Neural progenitor cell (in vitro differentiated cells): ENCODE results near the gene STRIP1. TPM values are rescaled to one million over a fixed set of nuclear protein-coding genes. Genes with fewer than 3 reads are reported as not detected.

Experiments
- DNase-seq: peaks from one replicate; pipeline ENCODE4 v3.0.0-alpha.2; 2016; ENCODE audit warnings: low spot score
- H2AFZ ChIP-seq: fragments of 200-600 bp; sonication (generic); replicated peaks from 2 replicates; pipeline ENCODE4 v1.6.1; 2016; ENCODE audit warnings: antibody characterized with exemption
- H3F3A ChIP-seq: fragments of 200-600 bp; sonication (generic); 2 replicates; pipeline ENCODE4 v1.6.1; 2016; ENCODE audit warnings: antibody characterized with exemption, low read depth
- H3K27ac ChIP-seq: fragments of 200-600 bp; sonication (generic); 2 replicates; pipeline ENCODE4 v1.5.1; 2016; ENCODE audit warnings: mild to moderate bottlenecking
- H3K27me3 ChIP-seq: fragments of 200-600 bp; sonication (generic); 2 replicates; pipeline ENCODE4 v1.6.1; 2016; ENCODE audit warnings: mild to moderate bottlenecking, moderate library complexity
- H3K36me3 ChIP-seq: fragments of 200-600 bp; sonication (generic); 2 replicates; pipeline ENCODE4 v1.5.1; 2016
- H3K4me1 ChIP-seq: fragments of 200-600 bp; sonication (generic); 2 replicates; pipeline ENCODE4 v1.6.1; 2016; ENCODE audit warnings: mixed run types
- H3K4me2 ChIP-seq: fragments of 200-600 bp; sonication (generic); 2 replicates; pipeline ENCODE4 v1.6.1; 2016
- H3K4me3 ChIP-seq: fragments of 200-600 bp; sonication (generic); 2 replicates; pipeline ENCODE4 v1.5.1; 2016
- H3K79me2 ChIP-seq: fragments of 200-600 bp; sonication (generic); 2 replicates; pipeline ENCODE4 v1.6.1; 2016; ENCODE audit warnings: low read depth
- H3K9ac ChIP-seq: fragments of 200-600 bp; sonication (generic); 2 replicates; pipeline ENCODE4 v1.6.1; 2016
- H3K9me3 ChIP-seq: fragments of 200-600 bp; sonication (generic); 2 replicates; pipeline ENCODE4 v1.5.1; 2016; ENCODE audit warnings: low read depth
- H4K20me1 ChIP-seq: fragments of 200-600 bp; sonication (generic); 2 replicates; pipeline ENCODE4 v1.6.1; 2016; ENCODE audit warnings: low read depth
- H3K27ac Mint-ChIP-seq: 3 replicates; pipeline ENCODE4 v1.8.0; 2021; ENCODE audit warnings: mixed read lengths
- H3K27me3 Mint-ChIP-seq: 2 replicates; pipeline ENCODE4 v1.8.0; 2022; ENCODE audit warnings: low read depth, mild to moderate bottlenecking, inconsistent platforms, moderate library complexity, mixed read lengths; ENCODE audit not compliant: insufficient read depth
- H3K36me3 Mint-ChIP-seq: 3 replicates; pipeline ENCODE4 v1.8.0; 2021; ENCODE audit warnings: mixed read lengths
- H3K4me1 Mint-ChIP-seq: 3 replicates; pipeline ENCODE4 v1.8.0; 2021; ENCODE audit warnings: mixed read lengths
- H3K4me3 Mint-ChIP-seq: 3 replicates; pipeline ENCODE4 v1.8.0; 2021; ENCODE audit warnings: mild to moderate bottlenecking, moderate library complexity, mixed read lengths
- H3K9me3 Mint-ChIP-seq: 3 replicates; pipeline ENCODE4 v1.8.0; 2020; ENCODE audit warnings: mixed read lengths
- EZH2 ChIP-seq: fragments of 200-600 bp; sonication (generic); IDR thresholded peaks from 2 replicates; pipeline ENCODE4 v1.6.1; 2017; ENCODE audit warnings: antibody characterized with exemption, mild to moderate bottlenecking, moderate library complexity
- EZH2phosphoT487 ChIP-seq: fragments of 200-600 bp; sonication (generic); IDR thresholded peaks from 2 replicates; pipeline ENCODE4 v1.6.1; 2017; ENCODE audit warnings: antibody characterized with exemption
- total RNA-seq: library from RNA; depleted of rRNA; stranded (reverse); fragments of >200 nt; gene quantifications from 2 replicates; pipeline ENCODE4 v1.2.3, GENCODE V29; 2015; ENCODE audit warnings: low replicate concordance
- TF ChIP-seq, protein P1 (sequence below): fragments of 200-600 bp; sonication (generic); IDR thresholded peaks from 2 replicates; pipeline ENCODE4 v1.5.1; 2017; ENCODE audit warnings: antibody characterized with exemption, mild to moderate bottlenecking

Gene STRIP1
- total RNA-seq, 1 donor from 2014 or later: 55.0 TPM

DNA sequence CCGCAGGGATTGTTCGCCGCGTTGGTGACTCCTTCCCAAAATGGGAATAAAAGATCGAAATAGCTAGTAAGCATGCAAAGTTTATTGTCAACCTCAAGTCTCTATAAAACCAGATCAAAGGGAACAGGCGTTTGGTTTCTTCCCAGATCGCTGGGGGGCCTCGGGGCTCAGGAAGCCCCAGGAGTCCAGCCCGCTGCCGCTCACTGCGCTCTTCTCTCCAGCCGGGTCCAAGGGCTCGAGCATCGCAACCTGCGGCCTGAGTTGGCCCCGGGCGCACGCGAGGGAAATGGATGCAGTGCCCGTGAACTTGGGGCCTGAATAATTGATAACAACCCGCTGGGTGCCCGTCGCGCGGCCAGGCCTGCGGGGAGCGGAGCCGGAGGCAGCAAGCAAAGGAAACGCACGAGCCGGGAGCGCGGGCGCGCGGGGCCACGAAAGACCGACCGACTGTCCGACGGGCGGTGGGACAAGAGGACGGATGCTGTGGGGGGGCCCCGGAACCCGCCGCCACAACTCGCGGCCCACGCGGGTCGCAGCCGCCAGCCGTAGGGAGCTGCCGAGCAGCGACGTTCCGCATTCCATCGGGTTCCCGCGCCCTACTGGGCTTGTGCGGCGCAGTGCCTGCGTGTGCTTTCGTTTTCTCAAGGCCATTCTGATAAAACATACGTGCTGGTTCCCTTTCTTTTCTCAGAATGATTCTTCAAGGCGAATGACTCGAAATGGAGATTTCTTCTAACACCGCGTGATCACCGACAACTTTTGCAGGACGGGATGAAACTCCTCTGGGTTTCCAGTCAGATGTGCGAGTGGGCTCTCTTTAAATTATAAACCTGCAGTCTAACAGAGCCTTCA, 50.0 kb downstream of the STRIP1 start:
- H2AFZ ChIP-seq: no peak overlapping the region
- H3F3A ChIP-seq: peaks cover 5% of the 10 kb centered on the region
- H3K4me1 ChIP-seq: peaks cover 17% of the 10 kb centered on the region
- H3K4me3 ChIP-seq: peak overlapping the region; percentile 24
- no peak overlapping the region for H3K27ac ChIP-seq
- peaks cover 43% of the 10 kb centered on the region for H4K20me1 ChIP-seq
- H3K9me3 Mint-ChIP-seq: no peaks in the 10 kb centered on the region
- H3K9ac ChIP-seq: no peak overlapping the region
- no peaks in the 10 kb centered on the region for H3K9me3 ChIP-seq
- H3K4me1 Mint-ChIP-seq: peaks cover 21% of the 10 kb centered on the region
- no peaks in the 10 kb centered on the region for H3K36me3 Mint-ChIP-seq
- H3K4me3 Mint-ChIP-seq: peak overlapping the region; percentile 79
- no peaks in the 10 kb centered on the region for H3K79me2 ChIP-seq
- TF ChIP-seq, protein P1, sequence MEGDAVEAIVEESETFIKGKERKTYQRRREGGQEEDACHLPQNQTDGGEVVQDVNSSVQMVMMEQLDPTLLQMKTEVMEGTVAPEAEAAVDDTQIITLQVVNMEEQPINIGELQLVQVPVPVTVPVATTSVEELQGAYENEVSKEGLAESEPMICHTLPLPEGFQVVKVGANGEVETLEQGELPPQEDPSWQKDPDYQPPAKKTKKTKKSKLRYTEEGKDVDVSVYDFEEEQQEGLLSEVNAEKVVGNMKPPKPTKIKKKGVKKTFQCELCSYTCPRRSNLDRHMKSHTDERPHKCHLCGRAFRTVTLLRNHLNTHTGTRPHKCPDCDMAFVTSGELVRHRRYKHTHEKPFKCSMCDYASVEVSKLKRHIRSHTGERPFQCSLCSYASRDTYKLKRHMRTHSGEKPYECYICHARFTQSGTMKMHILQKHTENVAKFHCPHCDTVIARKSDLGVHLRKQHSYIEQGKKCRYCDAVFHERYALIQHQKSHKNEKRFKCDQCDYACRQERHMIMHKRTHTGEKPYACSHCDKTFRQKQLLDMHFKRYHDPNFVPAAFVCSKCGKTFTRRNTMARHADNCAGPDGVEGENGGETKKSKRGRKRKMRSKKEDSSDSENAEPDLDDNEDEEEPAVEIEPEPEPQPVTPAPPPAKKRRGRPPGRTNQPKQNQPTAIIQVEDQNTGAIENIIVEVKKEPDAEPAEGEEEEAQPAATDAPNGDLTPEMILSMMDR: no peak
- TF ChIP-seq EZH2phosphoT487: peak; percentile 92
- peak; percentile 99 for TF ChIP-seq EZH2
- H3K4me2 ChIP-seq: peak overlapping the region; percentile 60
- DNase-seq: peak; percentile 61
- no peaks in the 10 kb centered on the region for H3K36me3 ChIP-seq
- H3K27ac Mint-ChIP-seq: no peak overlapping the region
- H3K27me3 Mint-ChIP-seq: peaks cover 84% of the 10 kb centered on the region
- peaks cover 85% of the 10 kb centered on the region for H3K27me3 ChIP-seq

DNA sequence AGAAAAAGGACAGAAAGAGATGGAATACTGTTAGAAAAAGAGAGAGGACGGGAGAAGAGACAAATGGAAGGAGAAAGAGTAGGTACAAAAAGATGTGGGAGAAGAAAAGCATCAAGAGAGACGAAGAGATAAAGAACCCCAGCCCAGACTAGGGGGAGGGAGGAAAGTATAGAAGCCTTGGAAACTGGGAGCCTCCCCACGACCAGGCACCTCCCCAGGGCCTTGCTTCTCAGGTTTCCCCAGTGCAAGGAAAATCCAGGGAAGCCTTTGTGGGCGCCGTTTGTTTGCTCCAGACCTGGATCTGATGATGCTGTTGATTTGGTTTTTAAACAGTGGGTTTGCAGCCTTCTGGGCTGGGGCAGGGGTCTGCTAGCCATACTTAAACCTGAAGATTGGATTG, 51.2 kb downstream of the STRIP1 start:
- H3K27me3 ChIP-seq: peaks cover 74% of the 10 kb centered on the region
- TF ChIP-seq EZH2phosphoT487: no peak
- no peak for TF ChIP-seq EZH2
- TF ChIP-seq, protein P1: no peak
- H3K4me1 ChIP-seq: peaks cover 24% of the 10 kb centered on the region
- H3K27ac ChIP-seq: no peak overlapping the region
- peak; percentile 44 for DNase-seq
- Mint-ChIP-seq H3K4me3 (no peak overlapping the region), H3K36me3 (no peaks in the 10 kb centered on the region), H3K27me3 (peaks cover 77% of the 10 kb centered on the region), H3K4me1 (peaks cover 32% of the 10 kb centered on the region), H3K27ac (no peak overlapping the region), H3K9me3 (no peaks in the 10 kb centered on the region)
- H3F3A ChIP-seq: peaks cover 5% of the 10 kb centered on the region
- H3K4me3 ChIP-seq: no peak overlapping the region
- H4K20me1 ChIP-seq: peaks cover 43% of the 10 kb centered on the region
- H3K79me2 ChIP-seq: no peaks in the 10 kb centered on the region
- H2AFZ ChIP-seq: no peak overlapping the region
- no peaks in the 10 kb centered on the region for H3K36me3 ChIP-seq
- no peak overlapping the region for H3K9ac ChIP-seq
- H3K4me2 ChIP-seq: no peak overlapping the region
- no peaks in the 10 kb centered on the region for H3K9me3 ChIP-seq

DNA sequence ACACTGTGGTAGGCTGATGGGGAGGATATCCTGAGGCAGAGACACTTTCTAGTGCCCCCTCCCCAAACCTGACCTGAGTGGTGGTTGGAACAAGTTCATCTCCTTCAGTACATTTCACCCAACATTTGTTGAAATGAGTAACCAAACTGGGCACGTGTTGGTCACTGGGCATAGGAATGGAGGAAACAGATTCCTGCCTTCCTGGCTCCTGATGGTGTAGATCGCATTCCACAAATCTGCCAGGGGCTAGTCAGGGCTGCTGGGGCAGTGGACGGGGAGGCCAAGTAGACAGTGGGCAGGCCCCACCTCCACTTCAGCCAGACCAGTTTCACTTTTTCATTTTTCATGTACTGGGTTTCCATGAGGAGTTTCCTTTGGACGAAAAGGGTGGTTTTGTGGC, 52.5 kb downstream of the STRIP1 start:
- Histone ChIP-seq H3K36me3 (no peaks in the 10 kb centered on the region), H3K4me1 (peaks cover 24% of the 10 kb centered on the region), H3K27me3 (peaks cover 66% of the 10 kb centered on the region), H3K4me3 (no peak overlapping the region), H2AFZ (no peak overlapping the region), H4K20me1 (peaks cover 39% of the 10 kb centered on the region), H3K9ac (no peak overlapping the region), H3K4me2 (no peak overlapping the region), H3K27ac (no peak overlapping the region), H3K9me3 (no peaks in the 10 kb centered on the region), H3F3A (peaks cover 5% of the 10 kb centered on the region), H3K79me2 (no peaks in the 10 kb centered on the region)
- H3K9me3 Mint-ChIP-seq: no peaks in the 10 kb centered on the region
- no peaks in the 10 kb centered on the region for H3K36me3 Mint-ChIP-seq
- peaks cover 32% of the 10 kb centered on the region for H3K4me1 Mint-ChIP-seq
- no peak overlapping the region for H3K27ac Mint-ChIP-seq
- peaks cover 68% of the 10 kb centered on the region for H3K27me3 Mint-ChIP-seq
- no peak for DNase-seq
- H3K4me3 Mint-ChIP-seq: no peak overlapping the region
- no peak for TF ChIP-seq EZH2phosphoT487
- TF ChIP-seq, protein P1: no peak
- TF ChIP-seq EZH2: no peak
